Gastrocnemius medialis (tissue), 4 donors: ENCODE data around the gene RIMBP2. TPM values are rescaled to one million over a fixed set of nuclear protein-coding genes. Genes with fewer than 3 reads are reported as not detected.

Experiments
- ATAC-seq, 2 donors: fragments of 150-250 bp; one replicate each; pipeline ENCODE4 v1.9.1; 2016
- DNase-seq, 2 donors: peaks; one replicate each; pipeline ENCODE4 v3.0.0-alpha.2; 2019
- H3K27ac ChIP-seq, 4 donors: fragments of 200-600 bp; sonication (generic); 1 replicate in 1 of 4; 2 replicates in 3 of 4; pipeline ENCODE4 v1.5.1; 2016 to 2018; ENCODE audit warnings: mild to moderate bottlenecking in 2 of 4, moderate library complexity in 1 of 4
- H3K27me3 ChIP-seq, 3 donors: fragments of 200-600 bp; sonication (generic) in 2 of 3; 1 replicate in 1 of 3; 2 replicates in 2 of 3; pipeline versions ENCODE4 v1.5.1 to v1.6.0; 2016 to 2019; ENCODE audit warnings: mild to moderate bottlenecking in 1 of 3, moderate library complexity in 1 of 3
- H3K36me3 ChIP-seq, 2 donors: fragments of 200-600 bp; sonication (generic) in 1 of 2; one replicate each; pipeline ENCODE4 v1.5.1; 2017 to 2018
- H3K4me1 ChIP-seq, 2 donors: fragments of 200-600 bp; sonication (generic) in 1 of 2; one replicate each; pipeline ENCODE4 v1.5.1; 2016 to 2017; ENCODE audit warnings: mild to moderate bottlenecking in 2 of 2
- H3K4me3 ChIP-seq, 4 donors: fragments of 200-600 bp; sonication (generic) in 3 of 4; 1 replicate in 1 of 4; 2 replicates in 3 of 4; pipeline ENCODE4 v1.5.1; 2016 to 2019; ENCODE audit warnings: mild to moderate bottlenecking in 2 of 4
- H3K9me3 ChIP-seq, 3 donors: fragments of 200-600 bp; sonication (generic) in 2 of 3; 1 replicate in 1 of 3; 2 replicates in 2 of 3; pipeline ENCODE4 v1.5.1; 2016 to 2019
- POLR2A ChIP-seq, 2 donors: fragments of 450-650 bp; IDR thresholded peaks; one replicate each; pipeline ENCODE4 v1.6.1; 2017; ENCODE audit warnings: antibody characterized with exemption in 2 of 2, mild to moderate bottlenecking in 2 of 2, moderate library complexity in 2 of 2
- in situ Hi-C, 4 donors: fragments of 200-750 bp; cut with MboI; loops; one replicate each; pipeline versions ENCODE4 v1.15.0 to v1.8.0; 2017; ENCODE audit warnings: low sequenced_read_pairs in 4 of 4
- intact Hi-C: fragments of 100-400 bp; cut with DNase I; formaldehyde crosslinking; loops from one replicate; pipeline ENCODE4 v1.15.1; 2023; ENCODE audit warnings: low total_unique reads
- total RNA-seq, 4 donors: library from RNA; depleted of rRNA; stranded (reverse); fragments of >200 nt; gene quantifications; one replicate each; pipeline versions ENCODE4 v1.1.0 to v1.2.3, GENCODE V29; 2016
- TF ChIP-seq, protein P1 (sequence below), 5 experiments: fragments of 450-650 bp in 3 of 5; fragments of 200-600 bp in 2 of 5; sonication (generic) in 2 of 5; IDR thresholded peaks in 4 of 5; conservative IDR thresholded peaks in 1 of 5; 1 replicate in 4 of 5; 2 replicates in 1 of 5; pipeline ENCODE4 v1.5.1; 2016 to 2019; ENCODE audit warnings: antibody characterized with exemption in 5 of 5, mild to moderate bottlenecking in 3 of 5, moderate library complexity in 3 of 5

Gene RIMBP2
- total RNA-seq, 4 donors from 2014 or later = 0.76 to 2.2 (median 1.2) TPM; not detected in 1

- ATAC-seq = no peak
- in situ Hi-C loops = no loop called here
- no peak for DNase-seq
- no peak for TF ChIP-seq POLR2A (IDR thresholded peaks at IDR 0.05)
- no peaks in the 10 kb centered on the region for H3K36me3 ChIP-seq
- no peak overlapping the region for H3K27ac ChIP-seq
- intact Hi-C loops = no loop called here
- H3K27me3 ChIP-seq = no peaks in the 10 kb centered on the region
- no peaks in the 10 kb centered on the region for H3K9me3 ChIP-seq
- H3K4me3 ChIP-seq = no peak overlapping the region
- no peaks in the 10 kb centered on the region for H3K4me1 ChIP-seq
Observed at GRCh38 chr12:130438243-130438620, 277.9 kb downstream of the RIMBP2 start.

DNA sequence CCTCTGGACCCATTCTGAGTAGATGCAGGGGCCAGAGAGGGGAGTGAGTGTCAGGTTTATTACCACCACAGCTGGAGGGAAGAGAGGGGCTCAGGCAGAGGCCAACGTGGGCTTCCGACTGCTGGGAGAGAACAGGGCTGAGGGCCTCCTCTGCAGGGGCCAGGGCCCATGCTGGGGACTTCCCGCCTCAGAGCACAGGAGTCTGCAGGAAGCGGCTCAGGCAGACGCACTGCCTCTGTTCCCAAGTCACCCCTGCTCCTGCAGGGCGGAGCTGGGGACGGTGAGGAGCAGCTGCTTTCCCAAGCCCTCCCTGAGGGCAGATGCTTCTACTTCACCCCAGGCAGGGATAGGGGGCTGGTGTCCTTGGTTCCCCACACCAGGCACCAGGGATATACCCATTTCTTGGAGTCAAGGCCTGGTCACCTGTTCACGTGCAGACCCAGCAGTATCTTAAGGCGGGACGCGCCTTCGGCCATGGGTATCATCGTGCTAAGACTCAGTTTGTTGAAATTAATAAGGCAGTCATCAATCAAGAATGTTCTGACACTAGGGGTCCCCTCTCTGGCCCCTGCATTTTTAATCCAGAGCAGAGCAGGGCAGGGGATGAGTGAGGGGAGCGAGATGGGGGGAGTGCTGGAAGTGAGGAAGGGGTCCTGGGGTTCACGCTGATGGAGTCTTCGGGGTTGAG, 278.4 kb downstream of the RIMBP2 start:
- in situ Hi-C loops (no loop called here), intact Hi-C loops (no loop called here)
- ATAC-seq (no peak), DNase-seq (no peak)
- Histone ChIP-seq H3K9me3 (no peaks in the 10 kb centered on the region), H3K36me3 (no peaks in the 10 kb centered on the region), H3K4me1 (no peaks in the 10 kb centered on the region), H3K27ac (no peak overlapping the region), H3K27me3 (no peaks in the 10 kb centered on the region), H3K4me3 (no peak overlapping the region)
- TF ChIP-seq, protein P1, sequence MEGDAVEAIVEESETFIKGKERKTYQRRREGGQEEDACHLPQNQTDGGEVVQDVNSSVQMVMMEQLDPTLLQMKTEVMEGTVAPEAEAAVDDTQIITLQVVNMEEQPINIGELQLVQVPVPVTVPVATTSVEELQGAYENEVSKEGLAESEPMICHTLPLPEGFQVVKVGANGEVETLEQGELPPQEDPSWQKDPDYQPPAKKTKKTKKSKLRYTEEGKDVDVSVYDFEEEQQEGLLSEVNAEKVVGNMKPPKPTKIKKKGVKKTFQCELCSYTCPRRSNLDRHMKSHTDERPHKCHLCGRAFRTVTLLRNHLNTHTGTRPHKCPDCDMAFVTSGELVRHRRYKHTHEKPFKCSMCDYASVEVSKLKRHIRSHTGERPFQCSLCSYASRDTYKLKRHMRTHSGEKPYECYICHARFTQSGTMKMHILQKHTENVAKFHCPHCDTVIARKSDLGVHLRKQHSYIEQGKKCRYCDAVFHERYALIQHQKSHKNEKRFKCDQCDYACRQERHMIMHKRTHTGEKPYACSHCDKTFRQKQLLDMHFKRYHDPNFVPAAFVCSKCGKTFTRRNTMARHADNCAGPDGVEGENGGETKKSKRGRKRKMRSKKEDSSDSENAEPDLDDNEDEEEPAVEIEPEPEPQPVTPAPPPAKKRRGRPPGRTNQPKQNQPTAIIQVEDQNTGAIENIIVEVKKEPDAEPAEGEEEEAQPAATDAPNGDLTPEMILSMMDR (IDR thresholded peaks at IDR 0.05 in 4 of 5, conservative IDR thresholded peaks at IDR 0.05 in 1 of 5) = no peak
- no peak for TF ChIP-seq POLR2A (IDR thresholded peaks at IDR 0.05)

GRCh38 chr12:130436741-130437501, 279.2 kb downstream of the RIMBP2 start:
- no peaks in the 10 kb centered on the region for H3K36me3 ChIP-seq
- H3K9me3 ChIP-seq = no peaks in the 10 kb centered on the region
- no peaks in the 10 kb centered on the region for H3K27me3 ChIP-seq
- DNase-seq (no peak), ATAC-seq (no peak)
- in situ Hi-C loops (no loop called here), intact Hi-C loops (no loop called here)
- TF ChIP-seq POLR2A (IDR thresholded peaks at IDR 0.05) = no peak
- TF ChIP-seq, protein P1 (IDR thresholded peaks at IDR 0.05 in 4 of 5, conservative IDR thresholded peaks at IDR 0.05 in 1 of 5) = no peak
- H3K27ac ChIP-seq = no peak overlapping the region
- no peaks in the 10 kb centered on the region for H3K4me1 ChIP-seq
- H3K4me3 ChIP-seq = no peak overlapping the region

GRCh38 chr12:130435826-130436225, 280.3 kb downstream of the RIMBP2 start:
- TF ChIP-seq POLR2A (IDR thresholded peaks at IDR 0.05) = no peak
- TF ChIP-seq, protein P1 (IDR thresholded peaks at IDR 0.05 in 4 of 5, conservative IDR thresholded peaks at IDR 0.05 in 1 of 5) = no peak
- Histone ChIP-seq H3K36me3 (no peaks in the 10 kb centered on the region), H3K4me1 (no peaks in the 10 kb centered on the region), H3K27me3 (no peaks in the 10 kb centered on the region), H3K27ac (no peak overlapping the region), H3K9me3 (no peaks in the 10 kb centered on the region), H3K4me3 (no peak overlapping the region)
- intact Hi-C loops = no loop called here
- in situ Hi-C loops = no loop called here
- DNase-seq = no peak
- no peak for ATAC-seq

GRCh38 chr12:130435331-130435730, 280.8 kb downstream of the RIMBP2 start:
- ATAC-seq = no peak
- no peak for DNase-seq
- intact Hi-C loops (no loop called here), in situ Hi-C loops (no loop called here)
- Histone ChIP-seq H3K27ac (no peak overlapping the region), H3K36me3 (no peaks in the 10 kb centered on the region), H3K4me1 (no peaks in the 10 kb centered on the region), H3K9me3 (no peaks in the 10 kb centered on the region), H3K4me3 (no peak overlapping the region), H3K27me3 (no peaks in the 10 kb centered on the region)
- TF ChIP-seq POLR2A (IDR thresholded peaks at IDR 0.05) = no peak
- TF ChIP-seq, protein P1 (IDR thresholded peaks at IDR 0.05 in 4 of 5, conservative IDR thresholded peaks at IDR 0.05 in 1 of 5) = no peak
